Skin epidermis (tissue), 12 donors: Measurements from ENCODE around the gene ARAP1.
A peak's percentile ranks its signal among the peaks of the same experiment; 100 is the strongest.

ENCODE experiments used
- H3K27ac ChIP-seq, 21 experiments: fragments of 200-600 bp; sonication (generic) in 11 of 21; one replicate each; pipeline ENCODE4 v1.5.0; 2020; ENCODE audit warnings: mild to moderate bottlenecking in 3 of 21, inconsistent platforms in 2 of 21, moderate library complexity in 2 of 21
- H3K4me3 ChIP-seq, 7 experiments: fragments of 200-600 bp; sonication (generic) in 2 of 7; one replicate each; pipeline ENCODE4 v1.5.0; 2020; ENCODE audit warnings: inconsistent platforms in 2 of 7, mild to moderate bottlenecking in 2 of 7, moderate library complexity in 1 of 7

ARAP1 gene

GRCh38 chr11:72732329-72732728 lies 19.9 kb downstream of the ARAP1 start:
- Histone ChIP-seq H3K27ac (peak overlapping the region in 4 of 21 experiments; percentile 10 to 54 (median 41)), H3K4me3 (no peak overlapping the region)

DNA sequence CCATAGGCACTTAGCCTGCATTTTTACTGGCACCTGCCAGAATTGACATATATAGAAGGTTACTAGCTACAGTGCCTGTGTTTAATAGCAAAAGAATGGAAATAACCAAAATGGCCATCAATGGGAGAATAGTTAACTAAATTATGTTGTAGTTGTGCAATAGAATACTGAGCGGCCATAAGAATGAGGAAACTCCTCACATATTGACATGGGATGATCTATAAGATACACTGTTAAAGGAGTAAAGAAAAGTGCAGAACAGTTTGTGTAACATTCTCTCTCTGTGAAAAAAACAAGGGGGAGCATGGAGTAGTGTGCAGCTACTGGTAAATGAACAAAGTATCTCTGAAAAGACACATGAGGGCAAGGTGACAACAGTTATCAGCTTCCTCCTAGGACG lies 21.5 kb downstream of the ARAP1 start:
- no peak overlapping the region for H3K4me3 ChIP-seq
- H3K27ac ChIP-seq, result no peak overlapping the region

DNA sequence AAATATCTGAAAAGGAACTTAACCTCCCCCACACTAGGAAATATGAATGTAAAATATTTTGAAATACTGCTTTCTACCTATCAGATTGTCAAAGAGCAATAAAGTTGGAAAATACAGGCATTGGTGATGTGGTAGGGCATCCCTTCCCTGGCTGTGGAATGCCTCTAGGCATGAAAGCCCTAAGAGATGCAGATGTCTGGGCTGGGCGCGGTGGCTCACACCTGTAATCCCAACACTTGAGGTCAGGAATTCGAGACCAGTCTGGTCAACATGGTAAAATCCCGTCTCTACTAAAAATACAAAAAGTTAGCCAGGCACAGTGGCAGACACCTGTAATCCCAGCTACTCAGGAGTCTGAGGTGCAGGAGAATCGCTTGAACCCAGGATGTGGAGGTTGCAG lies 22.0 kb downstream of the ARAP1 start:
- no peak overlapping the region for H3K27ac ChIP-seq

GRCh38 chr11:72727521-72727920 lies 24.7 kb downstream of the ARAP1 start:
- peak overlapping the region in 1 of 21 experiments; percentile 35 for H3K27ac ChIP-seq
- no peak overlapping the region for H3K4me3 ChIP-seq

More for the DNA sequence above, 22.0 kb downstream of the ARAP1 start:
- no peak overlapping the region for H3K4me3 ChIP-seq

GRCh38 chr11:72726266-72727220 lies 25.7 kb downstream of the ARAP1 start:
- H3K4me3 ChIP-seq, result no peak overlapping the region
- peak overlapping the region in 1 of 21 experiments; percentile 35 for H3K27ac ChIP-seq

GRCh38 chr11:72725724-72726028 lies 26.5 kb downstream of the ARAP1 start:
- Histone ChIP-seq H3K4me3 (no peak overlapping the region), H3K27ac (peak overlapping the region in 4 of 21 experiments; percentile 34 to 67 (median 55))

DNA sequence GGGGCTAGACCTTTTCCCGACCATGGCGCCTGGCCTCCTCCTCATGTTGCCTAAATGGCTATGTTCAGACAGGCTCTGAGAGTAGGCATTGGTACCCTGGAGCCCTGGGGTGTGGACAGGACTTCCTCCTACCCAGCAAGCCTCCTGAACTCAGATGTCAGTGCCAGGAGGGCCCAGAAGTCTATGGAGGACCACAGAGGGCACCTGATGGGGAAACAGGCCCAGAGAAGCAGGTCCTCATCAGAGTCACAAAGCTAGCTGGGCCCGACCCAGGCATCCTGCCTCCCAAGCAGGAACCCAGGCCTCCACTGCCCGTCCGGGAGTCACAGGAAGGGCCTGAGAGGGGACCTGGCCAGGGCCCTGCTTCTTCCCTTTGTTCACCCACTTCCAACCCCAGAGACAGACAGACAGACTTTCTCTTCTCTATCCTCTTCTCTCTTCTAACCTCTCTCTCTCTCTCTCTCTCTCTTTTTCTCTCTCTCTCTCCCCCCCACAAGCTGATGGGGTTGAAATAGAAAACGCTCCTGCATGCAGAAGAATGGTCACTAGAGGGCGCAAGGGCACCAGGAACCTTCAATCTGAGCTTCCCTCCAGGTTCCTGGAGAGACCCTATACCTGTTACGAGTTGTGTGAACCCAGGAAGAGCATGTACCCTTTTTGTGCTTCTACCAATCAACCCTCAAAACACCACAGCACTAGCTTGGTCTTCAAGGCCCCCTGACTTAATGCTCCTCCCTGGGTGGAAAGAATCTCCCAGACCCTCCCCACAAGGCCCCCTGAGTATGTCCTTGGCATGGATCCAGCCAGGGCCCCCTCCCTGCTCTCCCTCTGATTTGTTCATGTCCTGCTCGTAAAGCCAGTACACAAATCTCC lies 27.1 kb downstream of the ARAP1 start:
- H3K4me3 ChIP-seq, result no peak overlapping the region
- H3K27ac ChIP-seq, result peak overlapping the region in 12 of 21 experiments; percentile 9 to 95 (median 50)

- Histone ChIP-seq H3K4me3 (no peak overlapping the region), H3K27ac (peak overlapping the region in 9 of 21 experiments; percentile 5 to 95 (median 89))
These were observed 28.1 kb downstream of the ARAP1 start for GRCh38 chr11:72724021-72724551.

DNA sequence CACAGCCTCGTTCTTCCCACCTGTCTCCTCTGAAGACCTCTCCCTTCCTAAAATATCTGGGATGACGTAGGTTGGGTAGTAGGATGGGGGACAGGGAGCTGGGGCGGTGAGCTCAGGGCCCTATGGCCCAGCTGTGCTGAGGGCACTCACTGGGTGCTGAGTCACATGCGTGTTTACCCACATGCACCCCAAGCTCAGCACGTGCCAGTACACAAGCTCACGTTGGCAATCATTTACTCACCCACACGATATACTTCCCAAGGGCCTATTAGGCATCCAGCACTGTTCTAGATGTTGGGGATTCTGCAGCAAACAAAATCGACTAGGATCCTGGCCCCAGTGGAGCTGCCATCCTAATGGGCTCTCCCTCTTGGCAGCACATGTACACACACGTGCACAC lies 28.7 kb downstream of the ARAP1 start:
- H3K4me3 ChIP-seq, result no peak overlapping the region
- peak overlapping the region in 14 of 21 experiments; percentile 23 to 95 (median 90) for H3K27ac ChIP-seq

DNA sequence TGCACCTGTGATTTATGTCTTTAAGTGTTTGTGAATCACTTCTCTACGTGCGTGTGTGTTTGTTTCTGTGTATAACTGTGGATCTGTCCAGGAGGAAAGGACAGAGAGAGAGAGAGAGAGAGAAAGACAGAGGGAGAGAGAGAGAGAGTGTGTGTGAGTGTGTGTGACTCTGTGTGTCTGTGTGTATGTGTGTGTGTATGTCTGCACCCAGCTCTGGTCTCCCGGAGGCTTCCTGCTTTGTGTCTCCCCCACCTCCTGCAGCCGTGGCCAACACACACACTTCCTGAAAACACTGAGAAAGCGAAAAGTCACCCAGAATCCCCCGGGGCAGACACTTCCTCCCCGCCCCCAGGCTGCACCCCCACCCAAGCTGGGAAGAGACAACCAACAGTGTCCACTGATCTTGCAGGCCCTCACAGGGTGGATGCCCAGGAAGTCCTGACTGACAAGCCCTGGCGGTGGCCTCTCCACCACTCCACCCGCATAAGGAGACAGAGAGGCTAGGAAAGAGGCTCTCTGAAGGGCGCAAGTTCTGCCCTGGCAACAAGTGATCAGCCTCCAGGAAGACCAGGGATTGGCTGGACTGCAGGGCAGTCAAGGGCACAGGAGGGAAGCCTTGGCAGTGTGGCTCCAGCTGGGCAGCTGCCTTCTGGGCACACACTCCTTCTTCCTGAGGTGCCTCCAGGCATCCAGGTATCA lies 30.0 kb downstream of the ARAP1 start:
- Histone ChIP-seq H3K27ac (peak overlapping the region; percentile 65 to 95 (median 87)), H3K4me3 (peak overlapping the region; percentile 35 to 55 (median 44))

- Histone ChIP-seq H3K27ac (peak overlapping the region; percentile 65 to 95 (median 87)), H3K4me3 (peak overlapping the region; percentile 35 to 55 (median 44))
These were observed 30.5 kb downstream of the ARAP1 start for GRCh38 chr11:72721689-72722049.

- H3K27ac ChIP-seq, result peak overlapping the region; percentile 65 to 95 (median 87)
- H3K4me3 ChIP-seq, result peak overlapping the region; percentile 35 to 55 (median 44)
These were observed 30.9 kb downstream of the ARAP1 start for GRCh38 chr11:72721276-72721675.

- H3K4me3 ChIP-seq, result peak overlapping the region; percentile 35 to 55 (median 44)
These were observed 31.4 kb downstream of the ARAP1 start for GRCh38 chr11:72720784-72721183.

GRCh38 chr11:72720047-72720446 lies 32.2 kb downstream of the ARAP1 start:
- H3K4me3 ChIP-seq, result peak overlapping the region in 5 of 7 experiments; percentile 4 to 55 (median 41)

More at GRCh38 chr11:72720784-72721183, 31.4 kb downstream of the ARAP1 start:
- H3K27ac ChIP-seq, result peak overlapping the region in 19 of 21 experiments; percentile 77 to 95 (median 88)

GRCh38 chr11:72719551-72719950 lies 32.7 kb downstream of the ARAP1 start:
- peak overlapping the region in 17 of 21 experiments; percentile 8 to 95 (median 85) for H3K27ac ChIP-seq
- H3K4me3 ChIP-seq, result peak overlapping the region in 1 of 7 experiments; percentile 11

More at GRCh38 chr11:72720047-72720446, 32.2 kb downstream of the ARAP1 start:
- H3K27ac ChIP-seq, result peak overlapping the region in 19 of 21 experiments; percentile 8 to 95 (median 87)

DNA sequence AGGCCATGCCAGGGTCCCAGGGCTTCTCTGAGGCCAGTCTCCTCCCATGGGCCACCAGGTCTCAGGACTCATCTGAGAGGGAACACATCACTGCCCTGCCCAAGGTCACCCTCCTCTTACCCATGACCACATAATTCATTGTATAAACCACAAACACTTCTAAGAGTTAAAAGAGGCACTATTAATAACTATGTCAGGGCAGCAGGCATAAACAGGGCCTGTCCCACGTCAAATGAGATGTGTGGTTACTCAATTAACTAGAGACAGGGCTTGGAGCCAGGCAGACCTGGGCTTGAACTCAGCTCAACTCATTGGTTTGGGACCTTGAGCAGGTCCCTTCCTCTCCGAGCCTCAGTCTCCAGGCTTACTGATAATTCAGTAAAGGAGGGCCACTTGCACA lies 33.1 kb downstream of the ARAP1 start:
- H3K4me3 ChIP-seq, result no peak overlapping the region
- peak overlapping the region in 11 of 21 experiments; percentile 11 to 95 (median 87) for H3K27ac ChIP-seq

DNA sequence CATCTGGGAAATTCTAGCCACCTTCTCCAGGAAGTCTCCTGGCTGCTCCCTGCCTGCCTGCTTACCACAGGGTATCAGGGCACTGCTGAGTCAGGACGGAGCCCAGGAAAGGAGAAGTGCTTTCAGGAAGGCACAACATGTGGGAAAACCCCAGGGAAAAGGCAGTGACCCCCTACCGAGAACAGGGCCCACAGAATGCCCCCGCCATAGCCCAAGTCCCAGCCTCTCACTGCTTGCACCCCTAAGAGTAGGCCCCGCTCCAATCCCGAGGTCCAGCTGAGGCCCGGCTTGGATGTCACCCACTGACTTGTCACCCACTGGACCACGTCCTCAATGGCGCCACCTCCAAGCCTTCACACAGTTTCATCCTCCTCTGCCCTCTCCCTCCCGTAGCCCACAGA lies 34.1 kb downstream of the ARAP1 start:
- peak overlapping the region in 3 of 21 experiments; percentile 10 to 39 (median 17) for H3K27ac ChIP-seq

GRCh38 chr11:72716788-72717435 lies 35.3 kb downstream of the ARAP1 start:
- H3K4me3 ChIP-seq, result no peak overlapping the region
- H3K27ac ChIP-seq, result no peak overlapping the region

More for the DNA sequence above, 34.1 kb downstream of the ARAP1 start:
- H3K4me3 ChIP-seq, result no peak overlapping the region

GRCh38 chr11:72716290-72716689 lies 35.9 kb downstream of the ARAP1 start:
- Histone ChIP-seq H3K4me3 (no peak overlapping the region), H3K27ac (no peak overlapping the region)
